ENCODE data around the gene ANKS6. TPM values are rescaled to one million over a fixed set of nuclear protein-coding genes. Genes with fewer than 3 reads are reported as not detected.

The ANKS6 gene
- total and polyA plus RNA-seq, 10 of the 15 experiments (the other 5 are each of a cell fraction or from before 2014, with no cell fraction given), result 2.0 to 16.2 (median 6.1) TPM

DNA sequence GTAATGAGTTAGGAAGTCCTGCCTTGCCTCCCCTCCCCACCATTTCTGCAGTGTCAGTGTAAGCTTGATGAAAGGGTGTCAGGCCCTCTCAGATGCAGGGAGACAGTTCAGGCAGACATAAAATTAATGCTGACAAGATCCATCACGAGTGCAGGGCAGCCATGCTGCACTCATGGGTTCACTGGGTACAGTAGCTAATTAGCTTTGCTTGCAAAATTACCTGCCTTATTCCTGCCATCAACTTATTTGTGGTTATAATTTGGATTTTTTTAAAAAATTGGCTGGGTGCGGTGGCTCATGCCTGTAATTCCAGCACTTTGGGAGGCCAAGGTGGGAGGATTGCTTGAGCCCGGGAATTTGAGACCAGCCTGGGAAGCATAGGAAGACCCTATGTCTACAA lies 29.1 kb upstream of the ANKS6 start:
- Histone ChIP-seq H3K79me2 (ENCODE audit: control insufficient read depth, insufficient read depth, low read length) (no peaks in the 10 kb centered on the region), H4K20me1 (ENCODE audit: control insufficient read depth, insufficient read depth) (no peaks in the 10 kb centered on the region), H3K9ac (ENCODE audit: control insufficient read depth, insufficient read depth, low read length) (no peak overlapping the region), H2AFZ (ENCODE audit: control insufficient read depth, low read depth, low read length) (no peak overlapping the region), H3K4me1 (ENCODE audit: control insufficient read depth, insufficient read depth, low read length) (no peaks in the 10 kb centered on the region), H3K27ac (ENCODE audit: control insufficient read depth, insufficient read depth) (no peak overlapping the region), H3K4me2 (ENCODE audit: control insufficient read depth, insufficient read depth) (no peak overlapping the region), H3K4me3 (no peak overlapping the region), H3K27me3 (replicated peaks in 1 of 2; ENCODE audit: control insufficient read depth in 2 of 2, insufficient read depth in 2 of 2, low read length in 1 of 2) (no peaks in the 10 kb centered on the region), H3K9me3 (replicated peaks; ENCODE audit: control insufficient read depth, insufficient read depth, low read length) (no peaks in the 10 kb centered on the region), H3K36me3 (ENCODE audit: control insufficient read depth in 2 of 2, insufficient read depth in 2 of 2, low read length in 1 of 2) (no peaks in the 10 kb centered on the region)
- no peak for DNase-seq (ENCODE audit: low read depth, low spot score)
- RAD21 ChIA-PET (ENCODE audit: unreplicated experiment), result no interaction called here
- no peak for FAIRE-seq
- no peak for ATAC-seq
- SMC1A ChIA-PET (ENCODE audit: uncharacterized antibody, unreplicated experiment), result interaction anchor here (1.2 kb wide), 1 partner anchor 11 kb away, joined by 3 read pairs; no protein-coding TSS in a partner anchor
- intact Hi-C loops (cut with micrococcal nuclease; ENCODE audit: unreplicated experiment), result no loop called here
- WGBS (ENCODE audit: insufficient coverage, insufficient replicate concordance, low lambda C conversion rate, missing lambda C conversion rate), result 58% methylated on average over 3 of the region's 3 CpGs
- in situ Hi-C loops (cut with MboI), result no loop called here
- no TSS peak for BruUV-seq (replicated peaks)
- POLR2A ChIA-PET, result no interaction called here
- TF ChIP-seq TAF1 (IDR thresholded peaks at IDR 0.05; ENCODE audit: borderline replicate concordance, low read depth, low read length) (no peak), PAX5 (IDR thresholded peaks at IDR 0.05; ENCODE audit: borderline replicate concordance, low read depth, low read length) (no peak), HDGF (IDR thresholded peaks at IDR 0.05) (no peak), TCF12 (IDR thresholded peaks at IDR 0.05; ENCODE audit: low read depth, low read length) (no peak), PAX8 (IDR thresholded peaks at IDR 0.05) (no peak), MYC (IDR thresholded peaks at IDR 0.05; ENCODE audit: insufficient read depth, insufficient read length, insufficient replicate concordance, low read length, severe bottlenecking) (no peak), MTA2 (IDR thresholded peaks at IDR 0.05; ENCODE audit: low read depth) (no peak), SP1 (IDR thresholded peaks at IDR 0.05; ENCODE audit: low read depth, low read length) (no peak), HCFC1 (IDR thresholded peaks at IDR 0.05; ENCODE audit: low read length) (no peak), RAD51 (IDR thresholded peaks at IDR 0.05) (no peak), ZNF207 (IDR thresholded peaks at IDR 0.05; ENCODE audit: borderline replicate concordance) (no peak), STAT1 (conservative IDR thresholded peaks at IDR 0.05) (no peak), CHD1 (IDR thresholded peaks at IDR 0.05; ENCODE audit: low read depth, low read length) (no peak)
- TF ChIP-seq, protein P1, sequence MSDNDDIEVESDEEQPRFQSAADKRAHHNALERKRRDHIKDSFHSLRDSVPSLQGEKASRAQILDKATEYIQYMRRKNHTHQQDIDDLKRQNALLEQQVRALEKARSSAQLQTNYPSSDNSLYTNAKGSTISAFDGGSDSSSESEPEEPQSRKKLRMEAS (IDR thresholded peaks at IDR 0.05; ENCODE audit: low read depth, low read length), result no peak
- TF ChIP-seq, protein P2, sequence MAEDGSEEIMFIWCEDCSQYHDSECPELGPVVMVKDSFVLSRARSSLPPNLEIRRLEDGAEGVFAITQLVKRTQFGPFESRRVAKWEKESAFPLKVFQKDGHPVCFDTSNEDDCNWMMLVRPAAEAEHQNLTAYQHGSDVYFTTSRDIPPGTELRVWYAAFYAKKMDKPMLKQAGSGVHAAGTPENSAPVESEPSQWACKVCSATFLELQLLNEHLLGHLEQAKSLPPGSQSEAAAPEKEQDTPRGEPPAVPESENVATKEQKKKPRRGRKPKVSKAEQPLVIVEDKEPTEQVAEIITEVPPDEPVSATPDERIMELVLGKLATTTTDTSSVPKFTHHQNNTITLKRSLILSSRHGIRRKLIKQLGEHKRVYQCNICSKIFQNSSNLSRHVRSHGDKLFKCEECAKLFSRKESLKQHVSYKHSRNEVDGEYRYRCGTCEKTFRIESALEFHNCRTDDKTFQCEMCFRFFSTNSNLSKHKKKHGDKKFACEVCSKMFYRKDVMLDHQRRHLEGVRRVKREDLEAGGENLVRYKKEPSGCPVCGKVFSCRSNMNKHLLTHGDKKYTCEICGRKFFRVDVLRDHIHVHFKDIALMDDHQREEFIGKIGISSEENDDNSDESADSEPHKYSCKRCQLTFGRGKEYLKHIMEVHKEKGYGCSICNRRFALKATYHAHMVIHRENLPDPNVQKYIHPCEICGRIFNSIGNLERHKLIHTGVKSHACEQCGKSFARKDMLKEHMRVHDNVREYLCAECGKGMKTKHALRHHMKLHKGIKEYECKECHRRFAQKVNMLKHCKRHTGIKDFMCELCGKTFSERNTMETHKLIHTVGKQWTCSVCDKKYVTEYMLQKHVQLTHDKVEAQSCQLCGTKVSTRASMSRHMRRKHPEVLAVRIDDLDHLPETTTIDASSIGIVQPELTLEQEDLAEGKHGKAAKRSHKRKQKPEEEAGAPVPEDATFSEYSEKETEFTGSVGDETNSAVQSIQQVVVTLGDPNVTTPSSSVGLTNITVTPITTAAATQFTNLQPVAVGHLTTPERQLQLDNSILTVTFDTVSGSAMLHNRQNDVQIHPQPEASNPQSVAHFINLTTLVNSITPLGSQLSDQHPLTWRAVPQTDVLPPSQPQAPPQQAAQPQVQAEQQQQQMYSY (CRISPR knock-in tag; IDR thresholded peaks at IDR 0.05), result no peak
- TF ChIP-seq, protein P3, sequence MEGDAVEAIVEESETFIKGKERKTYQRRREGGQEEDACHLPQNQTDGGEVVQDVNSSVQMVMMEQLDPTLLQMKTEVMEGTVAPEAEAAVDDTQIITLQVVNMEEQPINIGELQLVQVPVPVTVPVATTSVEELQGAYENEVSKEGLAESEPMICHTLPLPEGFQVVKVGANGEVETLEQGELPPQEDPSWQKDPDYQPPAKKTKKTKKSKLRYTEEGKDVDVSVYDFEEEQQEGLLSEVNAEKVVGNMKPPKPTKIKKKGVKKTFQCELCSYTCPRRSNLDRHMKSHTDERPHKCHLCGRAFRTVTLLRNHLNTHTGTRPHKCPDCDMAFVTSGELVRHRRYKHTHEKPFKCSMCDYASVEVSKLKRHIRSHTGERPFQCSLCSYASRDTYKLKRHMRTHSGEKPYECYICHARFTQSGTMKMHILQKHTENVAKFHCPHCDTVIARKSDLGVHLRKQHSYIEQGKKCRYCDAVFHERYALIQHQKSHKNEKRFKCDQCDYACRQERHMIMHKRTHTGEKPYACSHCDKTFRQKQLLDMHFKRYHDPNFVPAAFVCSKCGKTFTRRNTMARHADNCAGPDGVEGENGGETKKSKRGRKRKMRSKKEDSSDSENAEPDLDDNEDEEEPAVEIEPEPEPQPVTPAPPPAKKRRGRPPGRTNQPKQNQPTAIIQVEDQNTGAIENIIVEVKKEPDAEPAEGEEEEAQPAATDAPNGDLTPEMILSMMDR (IDR thresholded peaks at IDR 0.05 in 2 of 3, conservative IDR thresholded peaks at IDR 0.05 in 1 of 3; ENCODE audit: control insufficient read depth in 2 of 3, extremely low read depth in 1 of 3, insufficient read depth in 1 of 3, low read depth in 3 of 3, low read length in 3 of 3), result no peak
- CTCF ChIA-PET, result interaction anchor here (0.5 kb wide), 1 partner anchor 316 kb away, joined by 3 read pairs; no protein-coding TSS in a partner anchor
